ENCODE measurements around the gene INSYN2B. TPM values are rescaled to one million over a fixed set of nuclear protein-coding genes. Genes with fewer than 3 reads are reported as not detected.

The INSYN2B gene
- total RNA-seq, 3 donors from 2014 or later (not counting 1 experiment from before 2014, with no cell fraction given), result not detected

- H3K4me3 ChIP-seq (ENCODE audit: low read length), result no peak overlapping the region
- H3K4me1 ChIP-seq (ENCODE audit: control insufficient read depth, insufficient read depth, low read length), result no peaks in the 10 kb centered on the region
- peaks cover 5 to 10% of the 10 kb centered on the region in 2 donors for H3K9me3 Mint-ChIP-seq
- ATAC-seq, result no peak
- peak overlapping the region in 1 of 2 donors; percentile 15 for H3K27ac Mint-ChIP-seq
- H3K36me3 Mint-ChIP-seq, result peaks cover 14% of the 10 kb centered on the region
- no peak overlapping the region for H3K4me3 Mint-ChIP-seq
- no peaks in the 10 kb centered on the region for H3K27me3 ChIP-seq (ENCODE audit: control insufficient read depth, insufficient read depth, low read length)
- TF ChIP-seq CTCF (IDR thresholded peaks at IDR 0.05), result no peak
- WGBS (ENCODE audit: insufficient coverage), result 100% methylated on average over 1 of the region's 1 CpG
- DNase-seq, result no peak
- no peaks in the 10 kb centered on the region for H3K27me3 Mint-ChIP-seq (ENCODE audit: low read depth in 2 of 2)
- intact Hi-C loops (cut with micrococcal nuclease), result no loop called here
- peaks cover 14% of the 10 kb centered on the region for H3K9me3 ChIP-seq (ENCODE audit: control insufficient read depth, insufficient read depth, low read length)
- peaks cover 41 to 42% of the 10 kb centered on the region in 2 donors for H3K4me1 Mint-ChIP-seq
- no peak overlapping the region for H3K27ac ChIP-seq (ENCODE audit: low read length)
- H3K36me3 ChIP-seq (ENCODE audit: control insufficient read depth, insufficient read depth, low read length), result peaks cover 36% of the 10 kb centered on the region
Observed at GRCh38 chr5:169847519-169847918, 132.8 kb downstream of the INSYN2B start.

GRCh38 chr5:169842699-169843098, 137.6 kb downstream of the INSYN2B start:
- Mint-ChIP-seq H3K4me3 (no peak overlapping the region), H3K4me1 (peaks cover 31 to 34% of the 10 kb centered on the region in 2 donors), H3K9me3 (no peaks in the 10 kb centered on the region), H3K27ac (peak overlapping the region; percentile 9 to 45), H3K36me3 (peaks cover 12% of the 10 kb centered on the region), H3K27me3 (ENCODE audit: low read depth in 2 of 2) (no peaks in the 10 kb centered on the region)
- no peak overlapping the region for H3K4me3 ChIP-seq (ENCODE audit: low read length)
- intact Hi-C loops (cut with micrococcal nuclease), result no loop called here
- no peak overlapping the region for H3K27ac ChIP-seq (ENCODE audit: low read length)
- H3K9me3 ChIP-seq (ENCODE audit: control insufficient read depth, insufficient read depth, low read length), result no peaks in the 10 kb centered on the region
- peaks cover 35% of the 10 kb centered on the region for H3K36me3 ChIP-seq (ENCODE audit: control insufficient read depth, insufficient read depth, low read length)
- no peaks in the 10 kb centered on the region for H3K4me1 ChIP-seq (ENCODE audit: control insufficient read depth, insufficient read depth, low read length)
- no peaks in the 10 kb centered on the region for H3K27me3 ChIP-seq (ENCODE audit: control insufficient read depth, insufficient read depth, low read length)
- no peak for DNase-seq
- no peak for TF ChIP-seq CTCF (IDR thresholded peaks at IDR 0.05)
- no peak for ATAC-seq

- no peak for TF ChIP-seq CTCF (IDR thresholded peaks at IDR 0.05)
- intact Hi-C loops (cut with micrococcal nuclease), result no loop called here
Observed at GRCh38 chr5:169840405-169840804, 139.9 kb downstream of the INSYN2B start.

GRCh38 chr5:169838688-169839087, 141.6 kb downstream of the INSYN2B start:
- Histone ChIP-seq H3K36me3 (ENCODE audit: control insufficient read depth, insufficient read depth, low read length) (peaks cover 29% of the 10 kb centered on the region), H3K27me3 (ENCODE audit: control insufficient read depth, insufficient read depth, low read length) (no peaks in the 10 kb centered on the region), H3K27ac (ENCODE audit: low read length) (no peak overlapping the region), H3K4me3 (ENCODE audit: low read length) (no peak overlapping the region), H3K9me3 (ENCODE audit: control insufficient read depth, insufficient read depth, low read length) (no peaks in the 10 kb centered on the region), H3K4me1 (ENCODE audit: control insufficient read depth, insufficient read depth, low read length) (no peaks in the 10 kb centered on the region)
- Mint-ChIP-seq H3K27me3 (ENCODE audit: low read depth in 2 of 2) (no peaks in the 10 kb centered on the region), H3K27ac (peak overlapping the region in 1 of 2 donors; percentile 10), H3K4me1 (peaks cover 14 to 21% of the 10 kb centered on the region in 2 donors), H3K4me3 (no peak overlapping the region), H3K36me3 (peaks cover 12% of the 10 kb centered on the region), H3K9me3 (no peaks in the 10 kb centered on the region)
- TF ChIP-seq CTCF (IDR thresholded peaks at IDR 0.05), result no peak
- ATAC-seq, result no peak
- intact Hi-C loops (cut with micrococcal nuclease), result no loop called here
- 85% methylated on average over 3 of the region's 3 CpGs for WGBS (ENCODE audit: insufficient coverage)
- DNase-seq, result no peak

More at GRCh38 chr5:169840405-169840804, 139.9 kb downstream of the INSYN2B start:
- Histone ChIP-seq H3K4me3 (ENCODE audit: low read length) (no peak overlapping the region), H3K27me3 (ENCODE audit: control insufficient read depth, insufficient read depth, low read length) (no peaks in the 10 kb centered on the region), H3K27ac (ENCODE audit: low read length) (no peak overlapping the region), H3K36me3 (ENCODE audit: control insufficient read depth, insufficient read depth, low read length) (peaks cover 35% of the 10 kb centered on the region), H3K4me1 (ENCODE audit: control insufficient read depth, insufficient read depth, low read length) (no peaks in the 10 kb centered on the region), H3K9me3 (ENCODE audit: control insufficient read depth, insufficient read depth, low read length) (no peaks in the 10 kb centered on the region)
- H3K27ac Mint-ChIP-seq, result no peak overlapping the region
- peaks cover 24 to 32% of the 10 kb centered on the region in 2 donors for H3K4me1 Mint-ChIP-seq
- peaks cover 12% of the 10 kb centered on the region for H3K36me3 Mint-ChIP-seq
- no peaks in the 10 kb centered on the region for H3K9me3 Mint-ChIP-seq
- H3K4me3 Mint-ChIP-seq, result no peak overlapping the region
- ATAC-seq (no peak), DNase-seq (no peak)
- no peaks in the 10 kb centered on the region for H3K27me3 Mint-ChIP-seq (ENCODE audit: low read depth in 2 of 2)
- 95% methylated on average over 3 of the region's 3 CpGs for WGBS (ENCODE audit: insufficient coverage)

Measured in natural killer cell (primary cell).